Right cardiac atrium (tissue), 5 donors: ENCODE data around the gene HEMK1. TPM values are rescaled to one million over a fixed set of nuclear protein-coding genes. Genes with fewer than 3 reads are reported as not detected.
A peak's percentile ranks its signal among the peaks of the same experiment; 100 is the strongest.

ENCODE experiments used
- ATAC-seq, 2 donors: fragments of 200-7000 bp; cut with Tn5 transposase; one replicate each; pipeline versions ENCODE4 v1.8.0 to v1.9.1; 2020; ENCODE audit warnings: moderate library complexity in 2 of 2, mild to moderate bottlenecking in 1 of 2
- DNase-seq, 3 donors: peaks; one replicate each; pipeline ENCODE4 v3.0.0-alpha.2; 2020
- H3K27ac ChIP-seq: one replicate; pipeline ENCODE4 v1.5.1; 2013; ENCODE audit warnings: mild to moderate bottlenecking, low read length, control low read depth, moderate library complexity
- H3K27me3 ChIP-seq: one replicate; pipeline ENCODE4 v1.6.1; 2013; ENCODE audit not compliant: control insufficient read depth, insufficient read depth
- H3K4me1 ChIP-seq: one replicate; pipeline ENCODE4 v1.6.1; 2013; ENCODE audit warnings: low read length; ENCODE audit not compliant: control insufficient read depth, insufficient read depth
- H3K4me3 ChIP-seq: one replicate; pipeline ENCODE4 v1.5.1; 2013; ENCODE audit warnings: low read length, control low read depth
- H3K9me3 ChIP-seq: one replicate; pipeline ENCODE4 v1.6.1; 2013; ENCODE audit warnings: low read length; ENCODE audit not compliant: control insufficient read depth
- WGBS: extraction: QIAGEN DNeasy Blood & Tissue Kit; methylation state at CpG from one replicate; pipeline ENCODE4 v1.1.7; 2013; 5-methylcytosine and 5-hydroxymethylcytosine counted together
- intact Hi-C, 4 donors: fragments of 100-400 bp; cut with DNase I; formaldehyde crosslinking; loops; one replicate each; pipeline versions ENCODE4 v1.11.0 to v1.14.0; 2022 to 2023
- polyA plus RNA-seq: library from polyadenylated mRNA; stranded (reverse); fragments of 200-250 nt; gene quantifications from one replicate; pipeline ENCODE4 v1.2.3, GENCODE V29; 2013
- total RNA-seq, 4 donors: library from RNA; stranded (reverse); fragmentation: NEBNext Ultra II Directional; extraction: Animal tissue kit (Norgen Biotek cat#: 25700); gene quantifications; one replicate each; pipeline ENCODE4 v1.2.1, GENCODE V29; 2021
- donor health status: healthy with polysubstance abuse.
- donor health status: DM: no; HTN: yes; CAD: no.
- donor health status: DM: no; HTN: no; CAD: no.
- donor health status: DM: no; HTN: yes; CAD: no; lungs with severe emphysema.
- donor health status: DM: yes; HTN: yes; CAD: no.

The HEMK1 gene
- total and polyA plus RNA-seq, 5 donors, result 14.0 to 18.3 (median 16.6) TPM

DNA sequence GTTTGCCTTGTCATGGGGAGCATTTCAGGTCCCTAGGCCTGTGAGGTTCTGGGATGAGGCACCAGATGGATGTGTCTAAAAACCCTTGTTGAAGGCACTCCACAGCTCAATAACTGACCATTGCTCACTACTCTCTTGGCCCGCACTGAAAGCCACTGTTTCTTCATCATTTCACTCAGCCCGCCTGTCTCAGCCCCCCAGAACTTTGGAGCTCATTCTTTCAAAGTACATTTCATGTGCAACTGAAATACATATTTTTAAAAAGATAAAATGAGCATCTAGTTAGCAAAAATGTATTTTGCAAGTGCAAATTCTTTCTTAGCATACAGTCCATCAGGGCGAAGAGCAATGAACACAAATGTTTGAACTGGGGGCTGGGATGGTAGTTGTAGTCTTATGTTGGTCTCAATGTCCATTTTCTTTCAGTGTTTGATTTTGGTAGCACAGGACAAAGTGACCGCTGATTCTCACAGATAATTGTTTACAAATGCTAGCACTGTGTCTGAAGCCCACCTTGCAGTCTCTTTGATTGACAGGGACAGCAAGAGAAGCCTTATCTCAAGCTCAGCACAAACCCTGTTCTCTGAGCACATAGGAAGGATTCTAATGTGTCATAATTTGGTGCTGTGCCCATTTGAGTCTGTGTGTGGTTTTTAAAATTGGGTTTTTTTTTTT lies 19.6 kb downstream of the HEMK1 start:
- peaks cover 20% of the 10 kb centered on the region for H3K4me1 ChIP-seq
- H3K4me3 ChIP-seq, result no peak overlapping the region
- H3K27me3 ChIP-seq, result no peaks in the 10 kb centered on the region
- DNase-seq (no peak), ATAC-seq (no peak)
- WGBS, result 90% methylated on average over 4 of the region's 4 CpGs
- H3K27ac ChIP-seq, result no peak overlapping the region
- intact Hi-C loops, result no loop called here
- H3K9me3 ChIP-seq, result no peaks in the 10 kb centered on the region

DNA sequence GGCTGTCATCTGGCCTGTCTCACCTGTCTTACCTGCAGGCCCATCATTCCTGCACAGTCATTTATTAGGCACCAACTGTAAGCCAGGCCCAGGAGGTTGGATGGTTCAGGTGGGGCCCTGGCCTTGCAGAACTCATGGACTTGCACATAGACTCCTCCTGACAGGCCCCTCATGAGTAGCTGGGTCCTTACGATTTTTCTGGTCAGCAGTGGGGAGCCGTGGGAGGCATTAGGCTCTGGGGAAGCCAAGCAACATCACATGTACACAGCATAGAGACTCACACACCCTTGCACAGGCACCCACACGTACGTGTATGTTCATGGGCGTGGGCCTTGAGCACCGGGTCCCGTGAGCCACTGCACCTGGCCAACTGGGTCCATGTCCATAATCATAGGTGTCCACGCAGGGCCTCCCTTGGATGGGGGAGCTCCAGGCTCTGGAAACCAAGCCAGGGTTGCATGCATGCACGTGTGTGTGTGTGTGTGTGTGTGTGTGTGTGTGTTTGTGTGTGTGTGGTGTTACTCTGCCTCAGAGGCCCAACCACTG lies 21.9 kb downstream of the HEMK1 start:
- no peak overlapping the region for H3K27ac ChIP-seq

DNA sequence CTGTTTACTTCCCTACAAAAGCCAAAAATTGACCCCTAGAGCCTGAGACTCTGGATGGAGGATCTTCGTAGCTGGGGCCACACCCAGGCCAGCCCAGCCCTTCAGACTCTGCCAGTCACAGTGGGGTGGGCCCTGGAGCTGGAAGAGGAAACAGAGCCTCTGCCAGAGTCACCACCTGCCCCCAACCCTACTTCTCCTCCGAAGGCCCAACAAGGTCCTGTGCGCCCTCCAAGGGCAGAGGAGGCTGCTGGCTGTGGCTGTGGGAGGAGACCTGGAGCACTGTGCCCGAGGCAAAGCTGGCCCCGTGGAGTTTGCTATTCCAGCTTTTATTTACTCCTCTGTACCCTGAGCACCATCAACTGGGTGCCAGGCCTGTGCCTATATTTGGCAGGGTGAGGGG lies 23.2 kb downstream of the HEMK1 start:
- Histone ChIP-seq H3K27ac (peak overlapping the region; percentile 25), H3K4me3 (no peak overlapping the region), H3K4me1 (peaks cover 13% of the 10 kb centered on the region), H3K27me3 (no peaks in the 10 kb centered on the region), H3K9me3 (no peaks in the 10 kb centered on the region)
- WGBS, result 41% methylated on average over 5 of the region's 5 CpGs
- intact Hi-C loops, result no loop called here
- ATAC-seq (peak; percentile 34 to 40), DNase-seq (peak in 2 of 3 donors; percentile 66)

More for the DNA sequence above, 21.9 kb downstream of the HEMK1 start:
- Histone ChIP-seq H3K4me3 (no peak overlapping the region), H3K9me3 (no peaks in the 10 kb centered on the region), H3K27me3 (no peaks in the 10 kb centered on the region), H3K4me1 (peaks cover 13% of the 10 kb centered on the region)
- 64% methylated on average over 9 of the region's 9 CpGs for WGBS
- intact Hi-C loops, result no loop called here
- ATAC-seq (no peak), DNase-seq (peak in 2 of 3 donors; percentile 28 to 50)

DNA sequence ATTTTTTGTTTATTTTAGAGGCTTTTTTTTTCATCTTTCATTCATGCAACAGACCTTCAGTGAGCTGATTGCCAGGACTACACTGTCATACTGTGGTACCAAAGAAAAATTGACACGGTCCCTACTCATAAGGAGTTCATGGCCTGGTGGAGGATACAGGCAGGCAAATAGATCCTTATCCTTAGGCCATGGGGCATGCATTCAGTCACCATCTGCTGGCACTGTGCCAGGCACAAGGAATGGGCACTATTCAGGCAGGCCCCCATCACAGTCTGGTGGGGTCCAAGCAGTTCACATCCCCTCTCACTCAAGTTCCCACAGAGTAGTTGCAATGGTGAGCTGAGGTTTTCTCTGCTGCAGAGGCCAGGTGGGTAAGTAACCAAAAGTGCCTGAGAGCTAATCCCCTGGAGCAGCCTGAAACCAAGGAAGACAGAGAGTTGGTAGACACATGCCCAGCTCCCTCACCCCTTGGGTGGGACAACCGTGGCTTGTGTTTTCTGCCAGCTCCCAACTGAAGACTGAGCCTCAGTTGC lies 25.0 kb downstream of the HEMK1 start:
- Histone ChIP-seq H3K27ac (no peak overlapping the region), H3K27me3 (no peaks in the 10 kb centered on the region), H3K4me3 (no peak overlapping the region), H3K4me1 (peaks cover 9% of the 10 kb centered on the region), H3K9me3 (no peaks in the 10 kb centered on the region)
- ATAC-seq (no peak), DNase-seq (peak in 2 of 3 donors; percentile 42 to 62)
- intact Hi-C loops, result no loop called here
- 31% methylated on average over 2 of the region's 2 CpGs for WGBS

DNA sequence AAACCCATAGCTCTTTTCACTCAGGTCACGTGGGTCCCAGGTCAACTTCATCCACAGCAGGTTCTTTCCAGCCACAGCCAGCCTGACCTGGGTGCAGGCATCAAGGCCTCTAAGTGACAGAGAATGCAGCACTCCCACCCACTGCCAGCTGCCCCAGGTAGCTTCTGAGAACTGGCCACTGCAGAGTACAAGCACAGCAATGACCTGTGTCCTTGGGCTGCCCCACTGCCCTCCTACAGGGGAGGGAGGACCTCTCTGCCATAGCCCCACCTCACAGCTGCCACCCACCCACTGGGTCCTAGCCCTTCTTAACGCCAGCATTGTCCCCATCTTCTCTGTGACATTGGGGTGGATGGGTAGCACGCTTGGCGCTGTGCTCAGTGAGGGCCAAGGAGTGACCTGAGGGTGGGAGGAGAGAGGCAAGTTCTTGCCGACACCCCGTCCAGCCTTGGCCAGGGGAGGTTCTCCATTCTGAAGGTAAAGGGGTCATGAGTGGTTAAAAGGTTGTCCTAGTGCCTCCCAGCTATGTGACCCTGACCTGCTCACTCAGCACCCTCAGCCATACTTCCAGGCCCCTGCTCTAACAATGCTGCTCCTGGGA lies 29.9 kb downstream of the HEMK1 start:
- Histone ChIP-seq H3K4me1 (peaks cover 19% of the 10 kb centered on the region), H3K4me3 (no peak overlapping the region), H3K9me3 (no peaks in the 10 kb centered on the region), H3K27me3 (no peaks in the 10 kb centered on the region), H3K27ac (peak overlapping the region; percentile 80)
- WGBS, result 72% methylated on average over 6 of the region's 6 CpGs
- peak in 2 of 3 donors; percentile 49 to 58 for DNase-seq
- intact Hi-C loops, result no loop called here
- no peak for ATAC-seq

DNA sequence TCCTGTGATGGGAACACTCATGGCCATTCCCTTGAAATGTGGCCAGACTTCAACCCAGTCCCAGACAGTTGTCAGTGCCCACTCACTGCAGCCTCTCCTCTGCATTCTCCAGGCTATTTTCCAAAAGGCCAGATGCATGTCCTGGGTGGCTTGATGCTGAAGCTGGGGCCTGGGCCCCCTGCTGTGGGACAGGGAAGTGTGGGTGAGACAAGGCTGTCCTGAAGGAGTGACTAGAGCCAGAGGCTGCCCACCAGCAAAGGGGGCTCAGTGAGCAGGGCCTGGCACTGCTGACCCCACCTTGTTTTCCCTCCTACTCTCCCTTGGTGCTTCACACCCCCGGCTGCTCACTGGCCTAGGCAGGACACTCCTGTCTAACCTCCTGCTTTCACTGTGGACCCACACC lies 30.4 kb downstream of the HEMK1 start:
- peak overlapping the region; percentile 80 for H3K27ac ChIP-seq
- H3K4me1 ChIP-seq, result peaks cover 19% of the 10 kb centered on the region
- DNase-seq, result peak in 2 of 3 donors; percentile 56 to 59
- no peak for ATAC-seq
- no peaks in the 10 kb centered on the region for H3K27me3 ChIP-seq
- no peak overlapping the region for H3K4me3 ChIP-seq
- H3K9me3 ChIP-seq, result no peaks in the 10 kb centered on the region
- intact Hi-C loops, result no loop called here
- WGBS, result 73% methylated on average over 1 of the region's 1 CpG

DNA sequence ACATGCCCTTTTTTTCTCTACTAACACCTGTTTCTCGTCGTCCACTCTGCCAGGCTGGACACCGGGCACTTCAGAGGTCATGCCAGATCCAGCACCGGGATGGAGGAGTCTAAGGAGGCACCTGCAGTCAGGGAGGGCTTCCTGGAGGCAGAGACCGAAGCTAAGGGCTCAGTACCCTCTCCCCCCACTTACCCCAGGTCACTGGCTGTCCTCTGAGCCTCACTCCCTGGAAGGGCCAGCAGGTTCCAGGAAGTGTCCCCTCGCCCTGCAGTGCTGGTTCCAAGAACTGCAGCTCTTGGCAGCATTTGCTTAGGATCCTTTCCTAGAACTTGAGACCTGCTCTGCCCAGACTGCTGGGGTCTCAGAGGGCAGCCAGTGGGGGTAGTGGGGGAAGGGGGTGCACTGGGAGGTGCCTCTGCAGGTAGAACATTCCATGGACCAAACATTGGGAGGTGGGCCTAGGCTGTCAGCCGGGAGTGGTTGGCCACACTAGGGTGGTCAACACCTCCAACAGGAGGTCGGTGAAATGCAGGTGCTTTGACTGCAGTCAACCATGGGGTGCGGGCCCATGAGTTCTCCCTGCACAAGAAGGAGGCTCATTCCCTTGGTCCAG lies 30.9 kb downstream of the HEMK1 start:
- intact Hi-C loops, result no loop called here

DNA sequence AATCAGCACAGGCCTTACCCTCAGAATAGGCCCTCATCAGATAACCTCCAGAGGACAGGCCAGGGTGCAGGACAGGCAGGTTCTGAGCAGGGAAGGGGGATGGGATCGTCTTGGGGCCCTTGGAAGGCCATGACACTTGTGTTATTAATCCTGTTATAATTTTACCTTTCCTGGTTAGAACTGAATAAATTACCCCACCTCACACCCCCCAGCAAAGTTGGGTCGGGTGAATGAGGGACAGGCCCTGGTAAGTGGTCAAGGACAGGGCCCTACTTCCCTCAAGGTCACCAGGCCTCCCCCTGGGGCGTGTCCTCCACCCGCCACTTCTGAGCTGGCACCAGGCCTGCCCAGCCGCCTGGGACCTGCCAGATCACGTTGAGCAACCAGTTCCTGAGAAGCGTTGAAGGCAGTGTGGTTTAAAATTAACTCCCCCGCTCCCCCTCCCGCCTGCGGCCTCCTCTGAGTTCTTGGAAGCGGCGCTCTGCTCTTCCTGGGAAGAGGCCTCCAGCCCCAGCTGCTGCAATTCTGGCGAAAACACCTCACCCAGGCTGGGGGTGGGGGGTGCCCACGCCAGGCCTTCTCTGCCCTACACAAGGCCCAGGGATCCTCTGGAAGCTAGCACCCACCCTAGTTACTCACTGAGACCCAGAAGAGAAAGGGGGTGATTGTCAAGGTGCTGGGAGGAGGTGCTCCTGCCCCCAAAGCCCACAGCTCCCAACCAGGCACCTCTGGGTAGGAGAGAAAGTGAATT lies 31.7 kb downstream of the HEMK1 start:
- 4% methylated on average over 14 of the region's 14 CpGs for WGBS
- H3K27me3 ChIP-seq, result no peaks in the 10 kb centered on the region
- ATAC-seq, result peak; percentile 87 to 88
- peak; percentile 96 to 99 (median 99) for DNase-seq
- H3K9me3 ChIP-seq, result no peaks in the 10 kb centered on the region
- intact Hi-C loops, result no loop called here
- H3K4me1 ChIP-seq, result peaks cover 24% of the 10 kb centered on the region
- H3K27ac ChIP-seq, result peak overlapping the region; percentile 99
- H3K4me3 ChIP-seq, result no peak overlapping the region

More for the DNA sequence above, 30.9 kb downstream of the HEMK1 start:
- no peaks in the 10 kb centered on the region for H3K27me3 ChIP-seq
- H3K4me3 ChIP-seq, result no peak overlapping the region
- peak in 2 of 3 donors; percentile 65 to 74 for DNase-seq
- WGBS, result 65% methylated on average over 9 of the region's 9 CpGs
- H3K27ac ChIP-seq, result peak overlapping the region; percentile 80
- H3K4me1 ChIP-seq, result peaks cover 24% of the 10 kb centered on the region
- H3K9me3 ChIP-seq, result no peaks in the 10 kb centered on the region
- ATAC-seq, result no peak

DNA sequence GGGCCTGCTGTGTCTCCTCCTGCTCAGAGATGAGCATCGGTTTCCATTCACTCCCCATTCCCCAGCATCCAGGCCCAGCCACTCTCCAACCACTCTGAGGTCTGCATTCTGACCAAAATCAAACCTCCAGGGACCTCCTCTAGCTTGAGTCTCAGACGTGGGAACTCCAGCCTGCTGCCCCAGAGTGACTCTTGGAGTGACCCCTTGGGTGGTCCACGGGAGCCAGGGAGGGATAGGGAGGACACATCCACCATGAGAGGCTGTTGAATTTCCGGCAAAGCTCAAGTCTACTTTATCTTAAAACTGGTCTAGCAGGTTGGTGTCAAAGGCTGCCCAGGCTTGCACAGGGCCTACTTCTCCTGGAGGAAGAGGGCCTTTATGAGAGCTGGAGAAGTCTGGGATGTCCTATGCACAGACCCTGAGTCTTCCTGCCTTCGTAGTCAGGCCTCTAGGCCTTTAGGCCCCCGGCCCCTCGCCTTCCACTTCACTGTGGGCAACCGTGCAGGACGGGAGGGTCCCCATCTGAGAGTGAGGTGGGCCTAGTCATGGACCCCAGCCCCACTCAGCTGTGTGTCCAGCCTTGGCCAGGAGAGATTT lies 33.4 kb downstream of the HEMK1 start:
- H3K4me1 ChIP-seq, result peaks cover 24% of the 10 kb centered on the region
- ATAC-seq (no peak), DNase-seq (peak in 2 of 3 donors; percentile 13 to 57)
- no peaks in the 10 kb centered on the region for H3K9me3 ChIP-seq
- intact Hi-C loops, result no loop called here
- peak overlapping the region; percentile 99 for H3K27ac ChIP-seq
- no peak overlapping the region for H3K4me3 ChIP-seq
- WGBS, result 74% methylated on average over 9 of the region's 9 CpGs
- H3K27me3 ChIP-seq, result no peaks in the 10 kb centered on the region
